GM08714 (cell line): ENCODE measurements around the gene MAD1L1.
"Not testable (repeated sequence)": the region's sequence is repeated elsewhere in the genome, so short reads cannot be mapped to it uniquely, and the experiment has no call there.

Experiments
- H3K4me3 ChIP-seq: fragments of 200-500 bp; sonication (Bioruptor generic); 2 replicates; pipeline ENCODE4 v1.5.1; 2014; ENCODE audit warnings: mild to moderate bottlenecking, low read length, inconsistent platforms
- ZNF274 ChIP-seq: IDR thresholded peaks from 2 replicates; pipeline ENCODE4 v1.6.1; 2012; ENCODE audit warnings: mild to moderate bottlenecking, low read depth, low read length

The MAD1L1 gene

GRCh38 chr7:2165610-2166594 is 66.8 kb downstream of the MAD1L1 start:
- no peak for TF ChIP-seq ZNF274
- H3K4me3 ChIP-seq, result no peak overlapping the region

GRCh38 chr7:2165239-2165609 is 67.5 kb downstream of the MAD1L1 start:
- no peak overlapping the region for H3K4me3 ChIP-seq

GRCh38 chr7:2164646-2165045 is 68.1 kb downstream of the MAD1L1 start:
- no peak overlapping the region for H3K4me3 ChIP-seq
- TF ChIP-seq ZNF274, result no peak

More at GRCh38 chr7:2165239-2165609, 67.5 kb downstream of the MAD1L1 start:
- no peak for TF ChIP-seq ZNF274

- no peak for TF ChIP-seq ZNF274
- H3K4me3 ChIP-seq, result no peak overlapping the region
Observed at GRCh38 chr7:2163600-2164555, 68.9 kb downstream of the MAD1L1 start.

GRCh38 chr7:2162959-2163358 is 69.8 kb downstream of the MAD1L1 start:
- no peak overlapping the region for H3K4me3 ChIP-seq
- no peak for TF ChIP-seq ZNF274

GRCh38 chr7:2162004-2162902 is 70.5 kb downstream of the MAD1L1 start:
- not testable (repeated sequence) for H3K4me3 ChIP-seq

- no peak overlapping the region for H3K4me3 ChIP-seq
- TF ChIP-seq ZNF274, result no peak
Observed at GRCh38 chr7:2159176-2159520, 73.6 kb downstream of the MAD1L1 start.

- H3K4me3 ChIP-seq, result no peak overlapping the region
- TF ChIP-seq ZNF274, result no peak
Observed at GRCh38 chr7:2158331-2159175, 74.2 kb downstream of the MAD1L1 start.

GRCh38 chr7:2157473-2158279 is 75.1 kb downstream of the MAD1L1 start:
- no peak overlapping the region for H3K4me3 ChIP-seq
- no peak for TF ChIP-seq ZNF274

- no peak overlapping the region for H3K4me3 ChIP-seq
- no peak for TF ChIP-seq ZNF274
Observed at GRCh38 chr7:2156756-2157472, 75.8 kb downstream of the MAD1L1 start.

GRCh38 chr7:2154831-2155230 is 77.9 kb downstream of the MAD1L1 start:
- no peak for TF ChIP-seq ZNF274
- no peak overlapping the region for H3K4me3 ChIP-seq
